ENCODE data around the gene ZNF662.
A peak's percentile ranks its signal among the peaks of the same experiment; 100 is the strongest.

ZNF662 gene

DNA sequence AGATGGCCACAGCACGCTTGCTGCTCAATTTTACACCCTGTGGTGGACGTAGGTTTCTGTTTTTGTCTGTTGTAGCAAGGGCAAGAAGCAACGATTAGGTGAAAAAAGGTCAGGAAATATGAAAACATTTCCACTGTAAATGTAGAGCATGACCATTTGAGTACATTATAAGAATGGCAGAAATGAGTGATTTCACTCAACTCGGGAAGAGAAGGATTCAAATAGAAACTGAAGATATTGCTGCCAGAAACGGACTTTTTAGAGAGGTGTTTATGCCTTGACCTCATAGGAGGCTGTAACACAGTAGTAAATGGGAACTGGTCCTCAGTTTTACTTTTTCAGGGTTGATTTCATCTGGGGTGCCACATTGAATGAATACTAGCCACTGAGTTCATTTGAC is 40.1 kb downstream of the ZNF662 start:
- no peak for DNase-seq

DNA sequence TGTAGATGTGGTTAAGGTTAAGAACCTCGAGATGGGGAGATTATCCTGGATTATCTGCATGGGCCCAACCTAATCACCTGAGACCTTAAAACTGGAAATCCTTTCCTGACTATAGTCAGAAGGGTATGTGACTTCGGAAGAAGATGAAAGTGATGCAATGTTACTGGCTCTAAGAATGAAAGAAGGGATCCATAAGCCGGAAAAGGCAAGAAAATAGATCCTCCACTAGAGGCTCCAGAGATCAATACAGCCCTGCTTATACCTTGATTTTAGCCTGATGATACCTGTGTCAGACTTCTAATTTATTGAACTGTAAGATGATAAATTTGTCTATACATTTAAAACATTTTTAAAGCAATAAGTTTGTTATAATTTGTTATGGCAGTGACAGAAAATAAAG is 51.6 kb downstream of the ZNF662 start:
- no peak for DNase-seq

DNA sequence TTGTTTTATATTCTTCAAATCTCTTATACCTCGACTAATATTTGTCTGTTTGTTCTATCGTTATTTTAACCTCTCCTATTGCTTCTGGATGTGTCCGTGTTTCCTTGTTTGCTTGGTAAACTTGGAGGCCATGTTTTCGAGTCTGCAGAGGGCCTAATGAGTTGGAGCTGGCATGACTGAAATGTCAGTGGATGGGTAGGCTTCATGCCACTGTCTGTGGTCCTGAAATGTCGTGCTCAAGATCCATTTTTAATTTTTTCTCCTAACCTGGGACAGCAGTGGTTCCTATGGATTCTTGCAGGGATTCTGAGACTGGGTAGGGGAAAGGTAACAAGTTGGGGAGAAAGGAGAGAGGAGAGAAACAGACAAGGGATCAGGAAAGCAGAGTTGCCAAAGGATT is 54.3 kb downstream of the ZNF662 start:
- no peak for DNase-seq

DNA sequence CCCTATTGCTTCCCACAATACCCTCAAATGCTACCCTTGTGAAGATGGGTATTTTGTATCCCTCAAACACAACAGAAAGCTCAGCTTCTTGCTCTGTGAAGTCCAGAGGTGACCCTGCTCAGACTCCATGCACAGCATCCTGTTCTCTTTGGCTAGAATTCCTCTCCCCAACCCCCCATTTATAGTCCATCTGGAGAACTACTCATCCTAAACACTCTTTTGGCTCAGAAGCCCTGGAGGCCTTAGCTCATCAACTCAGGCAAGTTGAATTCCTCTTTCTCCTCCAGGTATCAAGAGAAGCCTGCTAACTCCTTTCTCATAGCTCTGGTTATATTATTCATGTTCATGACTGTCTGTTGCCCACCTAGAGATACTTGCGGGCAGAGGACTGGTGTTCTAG is 54.8 kb downstream of the ZNF662 start:
- DNase-seq: no peak

DNA sequence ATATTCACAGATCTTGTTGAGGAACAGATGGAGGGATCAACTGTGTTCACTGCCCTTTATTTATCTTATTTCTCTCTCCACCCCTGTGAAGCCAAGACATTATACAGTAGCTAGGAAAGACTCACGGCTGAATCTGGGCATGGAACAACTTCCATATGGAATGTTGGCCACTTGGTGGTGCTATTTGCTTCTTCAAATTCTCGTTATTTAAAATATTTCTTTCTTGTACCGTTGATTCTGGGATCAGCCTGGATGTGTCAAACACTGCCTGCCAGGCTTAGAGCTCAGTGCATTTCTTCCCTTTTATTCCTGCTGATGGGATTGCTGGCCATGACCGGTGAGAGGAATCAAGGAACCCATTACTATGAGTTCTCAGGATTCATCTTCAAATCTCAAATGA is 55.7 kb downstream of the ZNF662 start:
- DNase-seq: peak; percentile 76

DNA sequence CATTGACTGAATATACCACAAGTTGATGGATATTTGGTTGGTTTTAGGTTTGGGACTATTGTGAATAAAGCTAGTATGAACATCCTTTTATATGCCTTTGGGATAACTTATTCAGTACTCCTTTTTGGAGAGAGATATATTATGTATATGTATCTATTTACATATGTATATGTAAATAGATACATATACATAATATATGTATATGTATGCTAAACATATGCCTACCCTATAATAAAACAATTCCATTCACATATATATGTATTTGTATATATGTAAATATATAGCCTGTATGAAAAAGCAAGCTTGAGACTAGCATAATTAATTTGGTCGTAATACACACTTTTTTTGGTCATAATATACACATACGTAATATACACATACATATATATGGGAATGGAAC is 57.3 kb downstream of the ZNF662 start:
- no peak for DNase-seq

DNA sequence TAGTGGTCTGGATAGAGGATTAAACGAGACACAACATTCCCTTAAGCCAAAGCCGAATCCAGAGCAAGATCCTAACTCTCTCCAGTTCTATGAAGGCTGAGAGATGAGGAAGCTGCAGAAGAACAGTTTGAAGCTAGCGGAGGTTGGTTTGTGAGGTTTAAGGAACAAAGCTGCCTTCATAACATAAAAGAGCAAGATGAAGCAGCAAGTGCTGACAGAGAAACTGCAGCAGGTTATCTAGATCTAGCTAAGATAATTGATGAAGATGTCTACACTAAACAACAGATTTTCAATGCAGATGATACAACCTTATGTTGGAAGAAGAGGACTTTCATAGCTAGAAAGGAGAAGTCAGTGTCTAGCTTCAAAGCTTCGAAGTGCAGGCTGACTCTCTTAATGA is 58.3 kb downstream of the ZNF662 start:
- no peak for DNase-seq
